Mesenteric fat pad (tissue), 1 donor: ENCODE results near the gene PACS1. TPM values are rescaled to one million over a fixed set of nuclear protein-coding genes. Genes with fewer than 3 reads are reported as not detected.
"Not testable (repeated sequence)": the region's sequence is repeated elsewhere in the genome, so short reads cannot be mapped to it uniquely, and the experiment has no call there.

Source experiments
- DNase-seq: peaks from one replicate; pipeline ENCODE4 v3.0.0-alpha.2; 2020; ENCODE audit warnings: low spot score
- total RNA-seq: library from RNA; stranded (reverse); fragmentation: NEBNext Ultra II Directional; extraction: Animal tissue kit (Norgen Biotek cat#: 25700); gene quantifications from one replicate; pipeline ENCODE4 v1.2.1, GENCODE V29; 2021
- donor health status: DM: yes; HTN: yes; CAD: no.

Gene PACS1
- total RNA-seq, 1 donor from 2014 or later, result 64.9 TPM

- DNase-seq, result no peak
Observed at GRCh38 chr11:66242095-66242765, 172.2 kb downstream of the PACS1 start.

- no peak for DNase-seq
Observed at GRCh38 chr11:66243782-66244535, 173.9 kb downstream of the PACS1 start.

GRCh38 chr11:66247295-66247694 lies 177.2 kb downstream of the PACS1 start:
- no peak for DNase-seq

- DNase-seq, result no peak
Observed at GRCh38 chr11:66247801-66248200, 177.7 kb downstream of the PACS1 start.

GRCh38 chr11:66248903-66249302 lies 178.8 kb downstream of the PACS1 start:
- no peak for DNase-seq

DNA sequence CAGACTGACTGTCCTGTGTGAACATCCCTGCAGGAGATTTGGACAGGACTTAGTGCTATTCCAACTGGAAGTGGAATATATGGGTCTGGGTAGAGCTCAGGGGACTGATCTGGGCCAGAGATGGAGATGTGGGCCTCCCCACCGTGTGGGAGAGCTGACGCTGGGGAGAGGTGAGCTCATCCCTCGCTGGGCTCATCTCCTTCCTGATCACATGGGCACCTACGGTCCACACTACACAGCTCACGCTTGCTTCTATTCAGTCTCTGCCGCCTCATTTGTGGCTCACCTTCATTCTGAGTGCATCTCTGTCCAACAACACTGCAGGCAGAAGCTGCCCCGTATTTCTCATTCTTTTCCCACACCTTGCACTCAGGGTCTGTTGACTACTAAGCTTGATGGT lies 181.7 kb downstream of the PACS1 start:
- DNase-seq, result no peak

DNA sequence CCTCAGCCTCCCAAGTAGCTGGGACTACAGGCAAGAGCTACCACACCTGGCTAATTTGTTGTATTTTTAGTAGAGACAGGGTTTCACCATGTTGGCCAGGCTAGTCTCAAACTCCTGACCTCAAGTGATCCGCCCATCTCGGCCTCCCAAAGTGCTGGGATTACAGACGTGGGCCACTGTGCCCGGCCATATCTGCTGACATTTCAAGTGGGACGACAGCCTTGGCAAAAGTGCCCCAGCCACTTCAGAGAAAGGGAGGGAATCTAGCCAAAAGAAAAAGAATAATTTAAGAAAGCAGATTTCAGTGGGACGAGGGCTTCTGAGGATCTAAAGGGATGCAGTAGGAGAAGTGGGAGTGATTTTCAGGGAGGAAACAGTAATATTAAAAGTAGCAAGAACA lies 183.0 kb downstream of the PACS1 start:
- DNase-seq, result not testable (repeated sequence)

GRCh38 chr11:66258473-66258893 lies 188.4 kb downstream of the PACS1 start:
- DNase-seq, result no peak

- no peak for DNase-seq
Observed at GRCh38 chr11:66259225-66259624, 189.2 kb downstream of the PACS1 start.

GRCh38 chr11:66259956-66260355 lies 189.9 kb downstream of the PACS1 start:
- DNase-seq, result no peak

GRCh38 chr11:66261578-66261977 lies 191.5 kb downstream of the PACS1 start:
- DNase-seq, result no peak

DNA sequence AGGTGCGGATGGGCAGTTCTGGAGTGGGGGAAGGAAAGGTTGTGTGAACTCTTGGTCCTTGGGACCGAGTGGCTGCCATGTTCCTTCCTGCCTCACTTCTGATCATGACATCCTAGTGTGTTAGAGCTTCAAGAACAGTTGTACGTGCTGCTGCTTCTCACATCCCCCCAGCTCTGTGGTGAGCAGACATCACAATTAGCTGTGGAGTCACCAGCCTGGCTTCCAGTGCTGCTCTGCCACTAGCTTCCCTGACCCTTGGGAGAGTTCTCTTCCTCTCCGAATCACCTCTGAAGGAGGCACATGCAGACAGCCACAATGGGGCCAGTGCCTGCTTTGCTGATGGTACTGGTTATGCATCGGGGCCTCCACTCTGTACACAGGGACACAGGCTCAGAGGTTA lies 192.1 kb downstream of the PACS1 start:
- no peak for DNase-seq

DNA sequence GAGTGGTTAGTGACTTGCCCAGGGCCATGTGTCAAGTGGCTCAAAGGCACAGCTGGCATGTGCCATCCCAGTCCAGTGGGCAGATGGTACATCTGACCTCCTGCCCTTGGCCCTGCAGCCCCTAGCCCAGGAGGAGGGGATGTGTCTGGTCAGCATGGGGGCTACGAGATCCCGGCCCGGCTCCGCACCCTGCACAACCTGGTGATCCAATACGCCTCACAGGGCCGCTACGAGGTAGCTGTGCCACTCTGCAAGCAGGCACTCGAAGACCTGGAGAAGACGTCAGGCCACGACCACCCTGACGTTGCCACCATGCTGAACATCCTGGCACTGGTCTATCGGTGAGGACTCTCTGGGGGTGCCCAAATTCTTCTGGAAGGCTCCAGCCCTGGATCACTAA lies 192.6 kb downstream of the PACS1 start:
- DNase-seq, result no peak

- DNase-seq, result no peak
Observed at GRCh38 chr11:66263231-66263630, 193.2 kb downstream of the PACS1 start.

GRCh38 chr11:66263785-66264184 lies 193.7 kb downstream of the PACS1 start:
- no peak for DNase-seq

DNA sequence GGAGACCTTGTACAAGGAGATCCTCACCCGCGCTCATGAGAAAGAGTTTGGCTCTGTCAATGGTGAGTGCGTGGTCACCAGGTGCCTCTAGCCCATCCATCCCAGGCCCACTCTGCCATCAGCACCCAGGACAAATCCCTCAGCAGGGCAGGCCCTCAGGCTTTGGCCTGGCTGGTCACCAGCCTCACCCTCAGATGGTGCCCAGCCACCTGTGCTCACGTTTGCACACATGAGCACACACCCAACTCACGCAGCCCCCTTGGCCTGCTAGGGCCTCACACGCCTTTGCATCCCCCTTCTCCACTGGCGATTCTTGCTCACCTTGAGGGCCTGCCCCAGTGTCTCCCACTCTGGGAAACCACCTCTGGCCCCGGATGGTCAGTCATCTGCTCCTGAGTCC lies 194.3 kb downstream of the PACS1 start:
- DNase-seq, result no peak

- no peak for DNase-seq
Observed at GRCh38 chr11:66264914-66265313, 194.8 kb downstream of the PACS1 start.

DNA sequence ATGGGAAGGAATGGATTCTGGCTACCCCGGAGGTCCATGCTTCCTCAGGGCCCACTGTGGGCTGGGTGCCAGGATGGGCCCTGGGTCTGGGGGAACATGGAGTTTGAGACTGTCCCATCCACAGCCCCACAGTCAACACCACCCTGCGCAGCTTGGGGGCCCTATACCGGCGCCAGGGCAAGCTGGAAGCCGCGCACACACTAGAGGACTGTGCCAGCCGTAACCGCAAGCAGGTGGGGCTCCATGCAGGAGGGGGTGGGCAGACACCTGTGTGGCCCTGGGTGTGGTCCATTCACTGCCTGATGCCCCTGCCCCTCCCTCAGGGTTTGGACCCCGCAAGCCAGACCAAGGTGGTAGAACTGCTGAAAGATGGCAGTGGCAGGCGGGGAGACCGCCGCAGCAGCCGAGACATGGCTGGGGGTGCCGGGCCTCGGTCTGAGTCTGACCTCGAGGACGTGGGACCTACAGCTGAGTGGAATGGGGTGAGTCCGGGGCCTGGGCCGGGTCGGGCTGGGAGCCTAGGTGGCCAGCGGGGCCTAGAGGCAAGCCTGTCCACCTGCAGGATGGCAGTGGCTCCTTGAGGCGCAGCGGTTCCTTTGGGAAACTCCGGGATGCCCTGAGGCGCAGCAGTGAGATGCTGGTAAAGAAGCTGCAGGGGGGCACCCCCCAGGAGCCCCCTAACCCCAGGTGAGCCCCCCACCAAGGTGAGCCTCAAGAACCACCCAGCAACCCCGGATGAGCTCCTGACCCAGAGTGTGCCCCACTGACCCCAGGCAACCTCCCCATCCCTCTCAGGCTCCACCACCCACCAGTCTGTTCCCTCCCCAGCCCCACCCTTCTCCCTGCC lies 195.7 kb downstream of the PACS1 start:
- DNase-seq, result no peak

- DNase-seq, result no peak
Observed at GRCh38 chr11:66266378-66267038, 196.4 kb downstream of the PACS1 start.

- DNase-seq, result no peak
Observed at GRCh38 chr11:66267039-66267378, 196.9 kb downstream of the PACS1 start.
